Right lobe of liver (tissue), 6 donors: ENCODE measurements around the gene HRH2. TPM values are rescaled to one million over a fixed set of nuclear protein-coding genes. Genes with fewer than 3 reads are reported as not detected.

Experiments
- ATAC-seq, 4 donors: fragments of 200-7000 bp; cut with Tn5 transposase; one replicate each; pipeline ENCODE4 v1.9.1; 2020; ENCODE audit warnings: mild to moderate bottlenecking in 4 of 4, moderate library complexity in 4 of 4
- DNase-seq, 3 donors: peaks; one replicate each; pipeline ENCODE4 v3.0.0-alpha.2; 2020
- H3K27ac ChIP-seq, 3 donors: fragments of 200-600 bp; one replicate each; pipeline ENCODE4 v1.8.0; 2022
- H3K27me3 ChIP-seq, 2 donors: fragments of 200-600 bp; one replicate each; pipeline ENCODE4 v1.8.0; 2022
- H3K36me3 ChIP-seq, 4 donors: fragments of 200-600 bp; sonication (generic) in 1 of 4; one replicate each; pipeline versions ENCODE4 v1.5.1 to v1.8.0; 2017 to 2022; ENCODE audit warnings: control low read depth in 1 of 4
- H3K4me1 ChIP-seq, 4 donors: fragments of 200-600 bp; sonication (generic) in 1 of 4; one replicate each; pipeline versions ENCODE4 v1.5.1 to v1.8.0; 2017 to 2022; ENCODE audit warnings: control low read depth in 1 of 4
- H3K4me3 ChIP-seq, 3 donors: fragments of 200-600 bp; one replicate each; pipeline ENCODE4 v1.8.0; 2022
- H3K9me3 ChIP-seq, 4 donors: fragments of 200-600 bp; sonication (generic) in 1 of 4; one replicate each; pipeline versions ENCODE4 v1.5.1 to v1.8.0; 2017 to 2022; ENCODE audit warnings: control low read depth in 1 of 4
- CTCF ChIP-seq, 4 donors: fragments of 200-600 bp in 3 of 4; fragments of 450-650 bp in 1 of 4; IDR thresholded peaks; one replicate each; pipeline versions ENCODE4 v1.5.1 to v1.8.0; 2016 to 2022; ENCODE audit warnings: antibody characterized with exemption in 4 of 4, mild to moderate bottlenecking in 2 of 4
- POLR2A ChIP-seq: fragments of 450-650 bp; IDR thresholded peaks from one replicate; pipeline ENCODE4 v1.6.1; 2017; ENCODE audit warnings: antibody characterized with exemption, mild to moderate bottlenecking
- WGBS: methylation state at CpG from one replicate; pipeline ENCODE4 v1.1.6; 2018; ENCODE audit warnings: low coverage, low lambda C conversion rate; ENCODE audit not compliant: insufficient coverage; ENCODE audit errors: missing lambda C conversion rate; 5-methylcytosine and 5-hydroxymethylcytosine counted together
- intact Hi-C, 2 donors: fragments of 100-400 bp; cut with DNase I; formaldehyde crosslinking; loops; one replicate each; pipeline versions ENCODE4 v1.11.2 to v1.14.1; 2022
- long read RNA-seq: library from polyadenylated mRNA; unstranded; transcript quantifications from one replicate; pipeline ENCODE4 v2.0.0, GENCODE V29; 2019
- total RNA-seq, 6 experiments: library from RNA; depleted of rRNA in 2 of 6; stranded (reverse); fragments of >200 nt in 2 of 6; fragmentation: NEBNext Ultra II Directional in 3 of 6; extraction: Animal tissue kit (Norgen Biotek cat#: 25700) in 3 of 6; gene quantifications; one replicate each; pipeline versions ENCODE4 v1.1.0 to v1.2.4, GENCODE V29; 2016 to 2023
- donor health status: DM: no; HTN: yes; CAD: no.
- donor health status: DM: no; HTN: no; CAD: no.
- donor health status: DM: no; HTN: no; CAD: no.
- donor health status: DM: no; HTN: yes; CAD: no.
- donor health status: DM: no; HTN: yes; CAD: no.

Gene HRH2, protein sequence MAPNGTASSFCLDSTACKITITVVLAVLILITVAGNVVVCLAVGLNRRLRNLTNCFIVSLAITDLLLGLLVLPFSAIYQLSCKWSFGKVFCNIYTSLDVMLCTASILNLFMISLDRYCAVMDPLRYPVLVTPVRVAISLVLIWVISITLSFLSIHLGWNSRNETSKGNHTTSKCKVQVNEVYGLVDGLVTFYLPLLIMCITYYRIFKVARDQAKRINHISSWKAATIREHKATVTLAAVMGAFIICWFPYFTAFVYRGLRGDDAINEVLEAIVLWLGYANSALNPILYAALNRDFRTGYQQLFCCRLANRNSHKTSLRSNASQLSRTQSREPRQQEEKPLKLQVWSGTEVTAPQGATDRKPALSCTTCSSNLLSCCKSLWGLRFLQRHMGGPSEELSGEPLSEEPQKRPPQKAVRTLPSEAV
- 1 to 10 TPM in 2 of 6 experiments, under 1 TPM in 4; 0.29 to 2.5 (median 0.87) TPM for total RNA-seq
- long read RNA-seq: 0 reads

DNA sequence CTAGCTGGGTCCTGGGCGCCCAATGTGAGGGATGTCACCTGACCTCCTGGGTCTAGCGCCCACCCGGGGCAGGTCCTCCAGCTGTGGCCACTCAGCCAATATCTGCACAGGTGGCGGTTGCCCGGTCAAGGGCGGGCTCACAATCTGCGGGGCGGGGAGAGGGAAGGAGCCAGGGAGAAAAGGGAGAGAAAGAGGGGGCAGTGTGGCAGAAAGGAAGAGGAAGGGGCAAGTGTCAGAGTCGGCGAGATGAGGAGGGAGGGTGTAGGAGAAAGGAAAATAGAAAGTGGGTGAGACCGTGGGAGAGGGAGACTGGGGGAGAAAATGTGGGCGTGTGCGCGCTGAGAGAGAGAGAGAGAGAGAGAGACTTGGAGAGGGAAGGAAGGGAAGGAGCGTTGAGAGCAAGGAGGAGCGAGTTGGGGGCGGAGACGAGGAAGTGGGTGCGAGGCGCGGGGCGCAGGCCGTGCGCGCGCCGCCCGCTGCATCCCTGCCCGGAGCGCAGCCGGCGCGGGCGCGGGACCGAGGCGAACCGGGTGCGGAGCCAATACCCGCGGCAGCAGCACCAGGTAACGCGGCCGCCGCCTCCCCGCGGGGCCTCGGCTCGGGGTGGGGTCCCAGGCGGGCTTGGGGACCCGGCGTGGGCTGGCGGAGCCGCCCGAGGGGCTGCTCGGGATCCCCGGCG, at the start of gene HRH2:
Gene HRH2 (plus strand): TSS at position 479 of the 679 bp plus-strand sequence. CDS start 25,163 bp downstream, outside the sequence.
- ATAC-seq (peak; percentile 57 to 68 (median 62)), DNase-seq (no peak)
- intact Hi-C loops: no loop called here
- Histone ChIP-seq H3K4me3 (peak within 1 kb of the TSS; percentile 2 to 42 (median 4)), H3K36me3 (no peaks in the 10 kb centered on the region), H3K27ac (no peak within 1 kb of the TSS), H3K9me3 (no peaks in the 10 kb centered on the region), H3K4me1 (peaks cover 0 to 4% (median 0%) of the 10 kb centered on the region in 4 donors), H3K27me3 (no peaks in the 10 kb centered on the region)
- WGBS: 3% methylated on average over 19 of the region's 58 CpGs
- TF ChIP-seq POLR2A (no peak), CTCF (IDR thresholded peaks at IDR 0.05) (no peak)

- Histone ChIP-seq H3K36me3 (no peaks in the 10 kb centered on the region), H3K27ac (no peak overlapping the region), H3K4me1 (no peaks in the 10 kb centered on the region), H3K9me3 (no peaks in the 10 kb centered on the region), H3K27me3 (no peaks in the 10 kb centered on the region), H3K4me3 (no peak overlapping the region)
- no peak for DNase-seq
- intact Hi-C loops: no loop called here
- no peak for TF ChIP-seq POLR2A
- TF ChIP-seq CTCF (IDR thresholded peaks at IDR 0.05): no peak
- no peak for ATAC-seq
- 76% methylated on average over 7 of the region's 11 CpGs for WGBS
These were observed 48.3 kb upstream of the HRH2 start for GRCh38 chr5:175609526-175609925.

GRCh38 chr5:175610381-175610780, 47.5 kb upstream of the HRH2 start:
- Histone ChIP-seq H3K4me1 (no peaks in the 10 kb centered on the region), H3K36me3 (no peaks in the 10 kb centered on the region), H3K27ac (no peak overlapping the region), H3K4me3 (no peak overlapping the region), H3K9me3 (no peaks in the 10 kb centered on the region), H3K27me3 (no peaks in the 10 kb centered on the region)
- ATAC-seq (no peak), DNase-seq (no peak)
- 67% methylated on average over 5 of the region's 5 CpGs for WGBS
- TF ChIP-seq POLR2A (no peak), CTCF (IDR thresholded peaks at IDR 0.05) (no peak)
- intact Hi-C loops: no loop called here

GRCh38 chr5:175610898-175611297, 47.0 kb upstream of the HRH2 start:
- intact Hi-C loops: no loop called here
- Histone ChIP-seq H3K9me3 (no peaks in the 10 kb centered on the region), H3K4me3 (no peak overlapping the region), H3K27me3 (no peaks in the 10 kb centered on the region), H3K4me1 (no peaks in the 10 kb centered on the region), H3K27ac (no peak overlapping the region), H3K36me3 (no peaks in the 10 kb centered on the region)
- TF ChIP-seq POLR2A (no peak), CTCF (IDR thresholded peaks at IDR 0.05) (no peak)
- ATAC-seq: no peak
- no peak for DNase-seq
- 23% methylated on average over 3 of the region's 3 CpGs for WGBS
